DND-41 (cell line): ENCODE data around the gene ARHGEF33.

Experiments
- ATAC-seq: fragments of 200-7000 bp; cut with Tn5 transposase; 3 replicates; pipeline ENCODE4 v1.9.1; 2021; ENCODE audit warnings: low read depth; ENCODE audit not compliant: insufficient read depth
- DNase-seq: peaks from one replicate; pipeline ENCODE4 v3.0.0-alpha.2; 2020
- H2AFZ ChIP-seq: 2 replicates; pipeline ENCODE4 v1.6.0; 2012; ENCODE audit warnings: low read depth, low read length
- H3K27ac ChIP-seq: 2 replicates; pipeline ENCODE4 v1.5.1; 2012; ENCODE audit warnings: low read length, inconsistent platforms
- H3K27me3 ChIP-seq: fragments of 200-600 bp; sonication (generic); 2 replicates; pipeline ENCODE4 v1.6.0; 2012; ENCODE audit warnings: low read length, mild to moderate bottlenecking, inconsistent platforms; ENCODE audit not compliant: insufficient read depth, poor library complexity
- H3K36me3 ChIP-seq: 2 replicates; pipeline ENCODE4 v1.5.1; 2012; ENCODE audit warnings: low read length, inconsistent platforms; ENCODE audit not compliant: insufficient read depth
- H3K4me1 ChIP-seq: 2 replicates; pipeline ENCODE4 v1.5.1; 2012; ENCODE audit warnings: mild to moderate bottlenecking, low read length; ENCODE audit not compliant: insufficient read depth
- H3K4me2 ChIP-seq: 2 replicates; pipeline ENCODE4 v1.6.0; 2012; ENCODE audit warnings: mild to moderate bottlenecking, moderate library complexity, low read length, inconsistent platforms; ENCODE audit not compliant: insufficient read depth
- H3K4me3 ChIP-seq, 2 experiments: fragments of 200-600 bp in 1 of 2; shearing (Covaris generic) in 1 of 2; 2 replicates each; pipeline ENCODE4 v1.5.1; 2012 to 2016; ENCODE audit warnings: inconsistent platforms in 2 of 2, low read length in 2 of 2, mild to moderate bottlenecking in 2 of 2, low read depth in 1 of 2, moderate library complexity in 1 of 2
- H3K79me2 ChIP-seq: 2 replicates; pipeline ENCODE4 v1.6.0; 2012; ENCODE audit warnings: low read length, inconsistent platforms; ENCODE audit not compliant: insufficient read depth
- H3K9ac ChIP-seq: 2 replicates; pipeline ENCODE4 v1.6.0; 2012; ENCODE audit warnings: low read depth, mild to moderate bottlenecking, inconsistent platforms, low read length, moderate library complexity
- H3K9me3 ChIP-seq: 2 replicates; pipeline ENCODE4 v1.5.1; 2012; ENCODE audit warnings: low read length, moderate library complexity, mild to moderate bottlenecking, inconsistent platforms; ENCODE audit not compliant: insufficient read depth, severe bottlenecking
- H4K20me1 ChIP-seq: 2 replicates; pipeline ENCODE4 v1.6.0; 2012; ENCODE audit warnings: low read length; ENCODE audit not compliant: insufficient read depth
- CTCF ChIP-seq: IDR thresholded peaks from 2 replicates; pipeline ENCODE4 v1.5.1; 2012; ENCODE audit warnings: borderline replicate concordance, low read length, moderate library complexity, mild to moderate bottlenecking; ENCODE audit not compliant: poor library complexity, severe bottlenecking; ENCODE audit errors: extremely low read depth
- EZH2 ChIP-seq: IDR thresholded peaks from 3 replicates; pipeline ENCODE4 v1.6.1; 2012; ENCODE audit warnings: borderline replicate concordance, low read depth, mild to moderate bottlenecking, moderate library complexity, low read length, inconsistent platforms; ENCODE audit not compliant: severe bottlenecking

Gene ARHGEF33

DNA sequence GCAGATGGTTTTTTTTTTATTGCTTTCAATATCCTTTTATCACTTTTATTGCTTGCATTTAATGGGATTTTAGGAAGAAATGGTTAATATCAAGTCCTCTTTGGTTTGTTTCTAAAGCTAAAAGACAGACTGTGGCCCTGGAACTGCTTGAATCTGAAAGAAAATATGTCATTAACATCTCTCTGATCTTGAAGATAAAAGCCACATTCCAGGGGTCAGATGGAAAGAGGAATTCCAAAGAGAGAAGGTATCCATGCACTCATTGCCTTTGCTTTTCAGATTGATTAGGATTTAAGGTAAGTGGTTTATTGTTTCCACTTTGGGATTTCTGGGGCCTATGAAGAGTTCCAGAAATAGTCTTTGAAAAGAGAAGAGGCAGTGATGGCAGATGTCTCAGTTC is 54.1 kb downstream of the ARHGEF33 start:
- no peak for DNase-seq
- no peaks in the 10 kb centered on the region for H3K4me1 ChIP-seq
- no peak overlapping the region for H2AFZ ChIP-seq
- no peak overlapping the region for H3K27ac ChIP-seq
- no peak overlapping the region for H3K4me2 ChIP-seq
- H3K9me3 ChIP-seq: no peaks in the 10 kb centered on the region
- no peak for TF ChIP-seq EZH2
- no peak for TF ChIP-seq CTCF
- H3K36me3 ChIP-seq: no peaks in the 10 kb centered on the region
- no peak overlapping the region for H3K4me3 ChIP-seq
- no peak overlapping the region for H3K9ac ChIP-seq
- H4K20me1 ChIP-seq: no peaks in the 10 kb centered on the region
- H3K27me3 ChIP-seq: no peaks in the 10 kb centered on the region
- no peaks in the 10 kb centered on the region for H3K79me2 ChIP-seq
- ATAC-seq: no peak

GRCh38 chr2:38945372-38945771 is 55.7 kb downstream of the ARHGEF33 start:
- Histone ChIP-seq H3K4me3 (no peak overlapping the region), H3K4me2 (no peak overlapping the region), H3K27me3 (no peaks in the 10 kb centered on the region), H4K20me1 (no peaks in the 10 kb centered on the region), H3K36me3 (no peaks in the 10 kb centered on the region), H3K79me2 (no peaks in the 10 kb centered on the region), H3K4me1 (no peaks in the 10 kb centered on the region), H3K9me3 (no peaks in the 10 kb centered on the region), H3K27ac (no peak overlapping the region), H2AFZ (no peak overlapping the region), H3K9ac (no peak overlapping the region)
- ATAC-seq (no peak), DNase-seq (no peak)
- TF ChIP-seq EZH2 (no peak), CTCF (no peak)

DNA sequence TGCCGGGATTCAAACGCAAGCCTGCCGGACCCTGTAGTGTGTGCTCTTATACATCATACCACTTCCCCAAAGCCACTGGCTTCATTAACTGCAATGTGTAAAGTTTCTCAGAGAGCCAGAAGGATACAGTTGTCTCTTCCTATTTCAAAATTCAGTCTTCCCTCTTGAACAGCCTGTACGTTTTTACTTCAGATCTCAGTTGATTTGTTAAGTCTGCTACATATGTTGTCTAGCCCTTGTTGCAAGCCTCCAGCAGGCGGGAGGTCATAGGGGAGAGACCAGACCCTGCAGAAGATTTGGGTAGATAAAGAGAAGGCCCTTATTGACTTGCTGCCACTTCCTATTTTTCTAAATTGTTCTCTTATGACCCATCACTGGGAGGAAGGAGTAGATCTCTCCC is 56.2 kb downstream of the ARHGEF33 start:
- Histone ChIP-seq H3K36me3 (no peaks in the 10 kb centered on the region), H3K27me3 (no peaks in the 10 kb centered on the region), H3K79me2 (no peaks in the 10 kb centered on the region), H3K4me1 (no peaks in the 10 kb centered on the region), H2AFZ (no peak overlapping the region), H4K20me1 (no peaks in the 10 kb centered on the region), H3K4me3 (no peak overlapping the region), H3K4me2 (no peak overlapping the region), H3K27ac (no peak overlapping the region), H3K9ac (no peak overlapping the region), H3K9me3 (no peaks in the 10 kb centered on the region)
- ATAC-seq (no peak), DNase-seq (no peak)
- no peak for TF ChIP-seq EZH2
- no peak for TF ChIP-seq CTCF
